ENCODE results near the gene ATF4. TPM values are rescaled to one million over a fixed set of nuclear protein-coding genes. Genes with fewer than 3 reads are reported as not detected.
"Not testable (repeated sequence)": the region's sequence is repeated elsewhere in the genome, so short reads cannot be mapped to it uniquely, and the experiment has no call there.

Gene ATF4
- total RNA-seq, 1 experiment from 2014 or later: 359 TPM

GRCh38 chr22:39502789-39503409, 17.5 kb upstream of the ATF4 start:
- DNase-seq (ENCODE audit: low spot score): no peak
- in situ Hi-C loops (cut with HindIII; ENCODE audit: low sequenced_read_pairs): no loop called here

- DNase-seq (ENCODE audit: low spot score): no peak
- in situ Hi-C loops (cut with HindIII; ENCODE audit: low sequenced_read_pairs): no loop called here
These were observed 16.7 kb upstream of the ATF4 start for GRCh38 chr22:39503630-39504029.

GRCh38 chr22:39504071-39504470, 16.3 kb upstream of the ATF4 start:
- DNase-seq (ENCODE audit: low spot score): no peak
- in situ Hi-C loops (cut with HindIII; ENCODE audit: low sequenced_read_pairs): no loop called here

- in situ Hi-C loops (cut with HindIII; ENCODE audit: low sequenced_read_pairs); DNase-seq (ENCODE audit: low spot score): not testable (repeated sequence)
These were observed 13.3 kb upstream of the ATF4 start for GRCh38 chr22:39507021-39507420.

- in situ Hi-C loops (cut with HindIII; ENCODE audit: low sequenced_read_pairs): no loop called here
These were observed 12.0 kb upstream of the ATF4 start for GRCh38 chr22:39508393-39508792.

GRCh38 chr22:39510529-39511149, 9.7 kb upstream of the ATF4 start:
- DNase-seq (ENCODE audit: low spot score): no peak
- in situ Hi-C loops (cut with HindIII; ENCODE audit: low sequenced_read_pairs): no loop called here

More at GRCh38 chr22:39508393-39508792, 12.0 kb upstream of the ATF4 start:
- no peak for DNase-seq (ENCODE audit: low spot score)

- in situ Hi-C loops (cut with HindIII; ENCODE audit: low sequenced_read_pairs): no loop called here
- no peak for DNase-seq (ENCODE audit: low spot score)
These were observed 9.1 kb upstream of the ATF4 start for GRCh38 chr22:39511226-39511625.

- in situ Hi-C loops (cut with HindIII; ENCODE audit: low sequenced_read_pairs): no loop called here
- peak; percentile 43 for DNase-seq (ENCODE audit: low spot score)
These were observed 8.3 kb upstream of the ATF4 start for GRCh38 chr22:39512026-39512425.

GRCh38 chr22:39513791-39514190, 6.6 kb upstream of the ATF4 start:
- no peak for DNase-seq (ENCODE audit: low spot score)
- in situ Hi-C loops (cut with HindIII; ENCODE audit: low sequenced_read_pairs): no loop called here

GRCh38 chr22:39514373-39514973, 5.9 kb upstream of the ATF4 start:
- in situ Hi-C loops (cut with HindIII; ENCODE audit: low sequenced_read_pairs): no loop called here
- DNase-seq (ENCODE audit: low spot score): peak; percentile 77

GRCh38 chr22:39515266-39516050, 4.9 kb upstream of the ATF4 start:
- in situ Hi-C loops (cut with HindIII; ENCODE audit: low sequenced_read_pairs): no loop called here
- no peak for DNase-seq (ENCODE audit: low spot score)

GRCh38 chr22:39517470-39517869, 2.9 kb upstream of the ATF4 start:
- DNase-seq (ENCODE audit: low spot score): no peak
- in situ Hi-C loops (cut with HindIII; ENCODE audit: low sequenced_read_pairs): no loop called here

- in situ Hi-C loops (cut with HindIII; ENCODE audit: low sequenced_read_pairs): no loop called here
- DNase-seq (ENCODE audit: low spot score): no peak
These were observed 2.1 kb upstream of the ATF4 start for GRCh38 chr22:39518144-39518786.

- in situ Hi-C loops (cut with HindIII; ENCODE audit: low sequenced_read_pairs): no loop called here
- no peak for DNase-seq (ENCODE audit: low spot score)
These were observed 1.2 kb upstream of the ATF4 start for GRCh38 chr22:39518996-39519680.

- in situ Hi-C loops (cut with HindIII; ENCODE audit: low sequenced_read_pairs): no loop called here
- peak; percentile 99 for DNase-seq (ENCODE audit: low spot score)
These were observed 609 bp upstream of the ATF4 start for GRCh38 chr22:39519681-39520225.

- DNase-seq (ENCODE audit: low spot score): peak; percentile 68
- in situ Hi-C loops (cut with HindIII; ENCODE audit: low sequenced_read_pairs): not testable (repeated sequence)
These were observed 934 bp downstream of the ATF4 start for GRCh38 chr22:39521106-39521885.

GRCh38 chr22:39522091-39522490, 1.7 kb downstream of the ATF4 start:
- in situ Hi-C loops (cut with HindIII; ENCODE audit: low sequenced_read_pairs); DNase-seq (ENCODE audit: low spot score): not testable (repeated sequence)

Measured in G401 (cell line).